ENCODE data around the gene CERT1.

- TF ChIP-seq POLR2A (IDR thresholded peaks at IDR 0.05; ENCODE audit: low read depth, low read length): no peak
- TF ChIP-seq CTCF (IDR thresholded peaks at IDR 0.05; ENCODE audit: extremely low read depth in 1 of 2, insufficient read depth in 1 of 2, low read depth in 1 of 2, low read length in 2 of 2): no peak
- no peak for TF ChIP-seq EZH2 (IDR thresholded peaks at IDR 0.05; ENCODE audit: borderline replicate concordance, low read depth, low read length, severe bottlenecking)
- TF ChIP-seq POLR2AphosphoS5 (IDR thresholded peaks at IDR 0.05; ENCODE audit: insufficient read depth, low read depth, low read length): no peak
- no peak for TF ChIP-seq MYC (IDR thresholded peaks at IDR 0.05; ENCODE audit: low read depth, low read length)
- TF ChIP-seq JUN (IDR thresholded peaks at IDR 0.05; ENCODE audit: borderline replicate concordance, insufficient read depth, insufficient read length, low read depth): no peak
- no peak for TF ChIP-seq MAX (IDR thresholded peaks at IDR 0.05; ENCODE audit: insufficient read depth, insufficient read length)
- TF ChIP-seq GATA2 (IDR thresholded peaks at IDR 0.05; ENCODE audit: insufficient read depth, insufficient read length, low read depth, low read length): no peak
- no peak for TF ChIP-seq FOS (IDR thresholded peaks at IDR 0.05; ENCODE audit: borderline replicate concordance, insufficient read depth, low read length)
These were observed 54.3 kb downstream of the CERT1 start for GRCh38 chr5:75457161-75457560.

Data from endothelial cell of umbilical vein (primary cell).